Parathyroid adenoma (tissue), 2 donors: Measurements from ENCODE around the gene MDFIC.

Experiments used
- H2AFZ ChIP-seq: fragments of 300-600 bp; sonication (generic); one replicate; pipeline ENCODE4 v1.7.0; 2017; ENCODE audit warnings: antibody characterized with exemption, mild to moderate bottlenecking
- H3K27ac ChIP-seq: fragments of 300-600 bp; sonication (generic); one replicate; pipeline ENCODE4 v1.7.0; 2017
- H3K27me3 ChIP-seq: fragments of 300-600 bp; sonication (generic); one replicate; pipeline ENCODE4 v1.7.0; 2017; ENCODE audit warnings: low read length; ENCODE audit not compliant: control insufficient read depth, insufficient read depth
- H3K36me3 ChIP-seq: fragments of 300-600 bp; sonication (generic); one replicate; pipeline ENCODE4 v1.7.0; 2017; ENCODE audit warnings: low read length; ENCODE audit not compliant: control insufficient read depth, insufficient read depth
- H3K4me1 ChIP-seq: fragments of 300-600 bp; sonication (generic); one replicate; pipeline ENCODE4 v1.7.0; 2017; ENCODE audit warnings: control low read depth
- H3K4me2 ChIP-seq: fragments of 300-600 bp; sonication (generic); one replicate; pipeline ENCODE4 v1.7.0; 2017; ENCODE audit warnings: low read length
- H3K4me3 ChIP-seq: fragments of 300-600 bp; sonication (generic); one replicate; pipeline ENCODE4 v1.7.0; 2017; ENCODE audit warnings: low read depth, low read length
- H3K79me2 ChIP-seq: fragments of 300-600 bp; sonication (generic); one replicate; pipeline ENCODE4 v1.7.0; 2017; ENCODE audit warnings: control low read depth
- H3K9ac ChIP-seq: fragments of 300-600 bp; sonication (generic); one replicate; pipeline ENCODE4 v1.7.0; 2017; ENCODE audit warnings: mild to moderate bottlenecking
- H3K9me3 ChIP-seq: fragments of 300-600 bp; sonication (generic); one replicate; pipeline ENCODE4 v1.7.0; 2017; ENCODE audit warnings: low read length; ENCODE audit not compliant: control insufficient read depth
- CTCF ChIP-seq: fragments of 300-600 bp; sonication (generic); IDR thresholded peaks from one replicate; pipeline ENCODE4 v1.7.0; 2017; ENCODE audit warnings: antibody characterized with exemption, mild to moderate bottlenecking
- donor health status: primary hyperparathyroidism.

Gene MDFIC

GRCh38 chr7:114989531-114989930 is 67.6 kb downstream of the MDFIC start:
- H3K27me3 ChIP-seq: no peaks in the 10 kb centered on the region
- no peak for TF ChIP-seq CTCF
- H3K4me3 ChIP-seq: no peak overlapping the region
- no peak overlapping the region for H3K9ac ChIP-seq
- no peak overlapping the region for H3K4me2 ChIP-seq
- H2AFZ ChIP-seq: no peak overlapping the region
- H3K4me1 ChIP-seq: no peaks in the 10 kb centered on the region
- H3K27ac ChIP-seq: no peak overlapping the region
- peaks cover 2% of the 10 kb centered on the region for H3K79me2 ChIP-seq
- no peaks in the 10 kb centered on the region for H3K9me3 ChIP-seq
- no peaks in the 10 kb centered on the region for H3K36me3 ChIP-seq

- Histone ChIP-seq H3K4me1 (no peaks in the 10 kb centered on the region), H3K27me3 (no peaks in the 10 kb centered on the region), H2AFZ (no peak overlapping the region), H3K79me2 (no peaks in the 10 kb centered on the region), H3K4me3 (no peak overlapping the region), H3K36me3 (no peaks in the 10 kb centered on the region), H3K27ac (no peak overlapping the region), H3K9ac (no peak overlapping the region), H3K4me2 (no peak overlapping the region), H3K9me3 (no peaks in the 10 kb centered on the region)
- TF ChIP-seq CTCF: no peak
These were observed 75.9 kb downstream of the MDFIC start for GRCh38 chr7:114997487-114998404.

- Histone ChIP-seq H3K9ac (no peak overlapping the region), H3K4me1 (no peaks in the 10 kb centered on the region), H3K79me2 (no peaks in the 10 kb centered on the region), H3K27me3 (no peaks in the 10 kb centered on the region), H3K4me3 (no peak overlapping the region), H3K27ac (no peak overlapping the region), H2AFZ (no peak overlapping the region), H3K36me3 (no peaks in the 10 kb centered on the region), H3K4me2 (no peak overlapping the region), H3K9me3 (no peaks in the 10 kb centered on the region)
- TF ChIP-seq CTCF: no peak
These were observed 82.2 kb downstream of the MDFIC start for GRCh38 chr7:115004121-115004520.

- no peak overlapping the region for H3K9ac ChIP-seq
- H3K9me3 ChIP-seq: no peaks in the 10 kb centered on the region
- no peak overlapping the region for H3K27ac ChIP-seq
- H3K79me2 ChIP-seq: no peaks in the 10 kb centered on the region
- H3K4me1 ChIP-seq: no peaks in the 10 kb centered on the region
- no peak for TF ChIP-seq CTCF
- no peaks in the 10 kb centered on the region for H3K36me3 ChIP-seq
- no peak overlapping the region for H2AFZ ChIP-seq
- H3K27me3 ChIP-seq: no peaks in the 10 kb centered on the region
- H3K4me2 ChIP-seq: no peak overlapping the region
- no peak overlapping the region for H3K4me3 ChIP-seq
These were observed 83.4 kb downstream of the MDFIC start for GRCh38 chr7:115005251-115005650.

- Histone ChIP-seq H3K36me3 (no peaks in the 10 kb centered on the region), H3K4me3 (no peak overlapping the region), H3K9me3 (no peaks in the 10 kb centered on the region), H3K4me2 (no peak overlapping the region), H3K79me2 (no peaks in the 10 kb centered on the region), H3K27me3 (no peaks in the 10 kb centered on the region), H3K9ac (no peak overlapping the region), H2AFZ (no peak overlapping the region), H3K4me1 (no peaks in the 10 kb centered on the region), H3K27ac (no peak overlapping the region)
- TF ChIP-seq CTCF: no peak
These were observed 84.1 kb downstream of the MDFIC start for GRCh38 chr7:115005953-115006352.
